Measurements from ENCODE around the gene ATP8A2.
"Not testable (repeated sequence)": the region's sequence is repeated elsewhere in the genome, so short reads cannot be mapped to it uniquely, and the experiment has no call there.

ATP8A2 gene

GRCh38 chr13:25570185-25570584 lies 198.4 kb downstream of the ATP8A2 start:
- DNase-seq: no peak

- DNase-seq: no peak
Observed at GRCh38 chr13:25571237-25571636, 199.5 kb downstream of the ATP8A2 start.

DNA sequence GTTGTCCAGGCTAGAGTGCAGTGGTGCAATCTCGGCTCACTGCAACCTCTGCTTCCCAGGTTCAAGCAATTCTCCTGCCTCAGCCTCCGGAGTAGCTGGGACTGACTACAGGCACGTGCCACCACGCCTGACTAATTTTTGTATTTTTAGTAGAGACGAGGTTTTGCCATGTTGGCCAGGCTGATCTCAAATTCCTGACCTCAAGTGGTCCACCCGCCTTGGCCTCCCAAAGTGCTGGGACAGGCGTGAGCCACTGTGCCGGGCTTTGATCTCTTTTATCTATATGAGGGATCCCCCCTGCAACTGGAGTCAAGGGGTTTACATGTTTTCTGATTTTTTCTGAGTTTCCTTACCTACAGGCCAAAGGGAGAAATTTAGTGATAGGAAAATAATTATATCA lies 200.4 kb downstream of the ATP8A2 start:
- DNase-seq: not testable (repeated sequence)

- peak; percentile 59 for DNase-seq
Observed at GRCh38 chr13:25574437-25575411, 202.9 kb downstream of the ATP8A2 start.

- no peak for DNase-seq
Observed at GRCh38 chr13:25575562-25575961, 203.8 kb downstream of the ATP8A2 start.

DNA sequence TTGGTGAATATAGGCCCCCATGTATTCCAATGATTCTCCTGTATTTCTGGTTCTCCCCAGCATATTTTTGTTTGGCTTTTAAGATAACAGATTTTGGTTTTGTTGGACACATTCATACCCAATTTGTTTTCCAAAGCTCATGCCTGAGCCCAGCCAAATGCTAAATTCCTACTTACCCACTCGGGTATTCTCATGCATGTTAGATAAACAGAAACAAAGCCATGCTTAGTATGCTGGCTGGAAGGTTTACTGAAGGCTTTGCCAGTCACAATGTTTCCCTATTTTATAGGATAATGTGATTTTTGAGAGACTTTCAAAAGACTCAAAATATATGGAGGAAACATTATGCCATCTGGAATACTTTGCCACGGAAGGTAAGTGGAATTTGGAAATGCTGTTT lies 206.8 kb downstream of the ATP8A2 start:
- no peak for DNase-seq

DNA sequence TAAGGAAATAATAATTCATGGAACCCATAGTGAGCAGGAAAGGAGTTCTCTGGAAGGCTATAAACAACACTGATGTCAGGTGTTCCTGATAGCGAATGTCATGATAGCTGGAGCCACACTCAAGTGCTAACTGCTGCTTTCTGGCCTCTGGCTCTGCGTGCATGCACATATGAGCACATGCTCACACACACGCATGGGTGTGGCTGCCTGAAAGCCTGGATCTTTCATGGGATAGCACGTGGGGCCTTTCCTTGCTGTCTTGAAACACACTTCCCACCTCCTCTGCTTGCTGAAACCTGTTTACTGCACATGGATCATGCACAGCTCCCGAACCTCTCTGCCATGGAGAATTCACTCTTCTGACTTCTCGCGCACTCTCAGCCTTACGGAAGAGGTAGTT lies 207.4 kb downstream of the ATP8A2 start:
- no peak for DNase-seq

- no peak for DNase-seq
Observed at GRCh38 chr13:25581351-25581750, 209.6 kb downstream of the ATP8A2 start.

DNA sequence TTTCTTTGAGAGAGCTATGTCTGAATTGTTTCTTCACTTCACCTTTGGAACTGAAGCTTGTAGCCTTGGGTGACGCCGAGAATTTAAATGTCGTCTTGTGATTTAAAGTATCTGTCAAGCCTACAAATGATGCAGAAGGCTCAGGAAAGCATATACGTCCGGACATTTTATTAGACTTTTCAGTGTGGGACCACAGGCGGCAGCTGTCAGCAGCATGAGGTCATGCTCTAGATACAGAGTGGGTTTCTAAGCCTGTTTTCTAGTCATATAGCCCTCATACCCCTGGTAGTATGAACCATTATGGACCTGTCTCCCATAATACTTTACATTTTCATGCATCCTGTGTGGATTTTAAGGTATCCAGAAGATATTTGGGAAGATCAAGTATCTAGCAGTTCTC lies 212.3 kb downstream of the ATP8A2 start:
- no peak for DNase-seq

DNA sequence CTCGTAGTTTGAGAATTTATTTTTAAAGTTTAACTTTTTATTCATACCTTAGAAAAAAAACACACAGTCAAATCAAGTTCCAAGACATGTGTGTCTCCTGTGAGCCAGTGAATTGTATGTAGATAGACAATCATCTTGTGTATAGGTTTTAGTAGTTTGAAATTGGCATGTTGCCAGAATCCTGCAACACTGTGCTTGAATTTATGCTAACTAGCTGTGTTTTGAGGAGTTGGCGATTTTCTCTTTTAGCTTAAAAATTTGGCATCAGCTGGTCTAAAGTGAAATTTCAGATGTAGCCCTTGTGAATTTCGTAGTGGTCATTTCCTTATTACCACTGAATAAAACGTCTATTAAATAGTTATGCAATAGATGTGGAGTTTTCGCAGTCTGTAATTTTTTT lies 213.2 kb downstream of the ATP8A2 start:
- no peak for DNase-seq

GRCh38 chr13:25587326-25587980 lies 215.7 kb downstream of the ATP8A2 start:
- DNase-seq: no peak

- no peak for DNase-seq
Observed at GRCh38 chr13:25588336-25589060, 216.7 kb downstream of the ATP8A2 start.

GRCh38 chr13:25598421-25598820 lies 226.6 kb downstream of the ATP8A2 start:
- no peak for DNase-seq

DNA sequence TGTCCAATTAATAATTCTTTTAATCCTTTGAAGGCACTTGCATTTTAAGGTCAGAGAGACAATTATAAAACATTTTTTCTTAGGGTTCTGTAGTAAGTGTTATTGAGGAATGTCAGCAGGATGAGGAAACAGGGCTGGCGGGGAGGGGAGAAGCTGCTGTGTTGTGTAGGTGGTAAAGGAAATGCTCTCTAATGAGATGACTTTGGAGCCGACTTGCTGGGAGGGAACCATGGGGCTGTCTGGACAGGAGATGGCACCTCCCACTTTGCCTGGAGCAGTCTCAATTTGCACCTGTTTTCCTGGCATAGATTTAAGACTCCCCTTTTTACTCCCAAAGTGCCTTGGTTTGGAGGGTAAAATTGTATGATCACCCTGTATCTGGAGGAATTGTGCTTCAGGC lies 230.4 kb downstream of the ATP8A2 start:
- DNase-seq: no peak

- no peak for DNase-seq
Observed at GRCh38 chr13:25604106-25604505, 232.3 kb downstream of the ATP8A2 start.

DNA sequence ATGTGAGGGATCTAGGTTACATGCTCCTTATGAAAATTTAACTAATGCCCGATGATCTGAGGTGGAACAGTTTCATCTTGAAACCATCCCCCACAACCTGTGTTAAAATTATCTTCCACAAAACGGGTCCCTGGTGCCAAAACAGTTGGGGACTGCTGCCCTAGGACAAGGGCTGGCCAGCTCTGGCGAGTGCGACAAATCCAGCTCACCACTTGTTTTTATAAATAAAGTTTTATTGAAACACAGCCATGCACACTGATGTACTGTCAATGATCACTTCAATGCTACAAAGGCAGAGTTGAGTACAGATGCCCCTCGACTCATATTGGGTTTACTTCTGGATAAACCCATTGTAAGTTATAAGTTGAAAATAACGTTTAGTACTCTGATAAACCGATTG lies 235.3 kb downstream of the ATP8A2 start:
- no peak for DNase-seq

GRCh38 chr13:25608181-25608580 lies 236.4 kb downstream of the ATP8A2 start:
- no peak for DNase-seq

DNA sequence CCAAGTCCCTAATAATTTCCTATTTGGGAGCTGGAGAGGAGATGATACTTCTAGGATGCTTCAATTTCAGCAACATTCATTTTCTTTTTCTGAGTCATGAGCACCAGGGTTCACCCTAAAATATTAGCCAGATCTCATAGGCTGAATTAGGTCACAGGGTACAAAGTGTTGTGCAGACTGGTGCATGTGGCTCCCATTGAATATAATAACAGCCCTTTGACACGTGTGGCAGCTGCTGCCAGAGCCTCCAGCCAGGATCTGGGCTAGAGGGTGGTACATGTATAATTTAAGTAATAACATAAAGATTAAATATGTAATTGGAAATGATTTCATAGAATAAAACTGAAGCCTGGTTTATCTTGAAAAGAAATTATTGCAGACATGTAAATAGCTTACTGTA lies 244.9 kb downstream of the ATP8A2 start:
- no peak for DNase-seq

GRCh38 chr13:25619897-25620296 lies 248.1 kb downstream of the ATP8A2 start:
- DNase-seq: no peak

- DNase-seq: no peak
Observed at GRCh38 chr13:25625414-25625813, 253.6 kb downstream of the ATP8A2 start.

- no peak for DNase-seq
Observed at GRCh38 chr13:25630329-25630900, 258.6 kb downstream of the ATP8A2 start.

GRCh38 chr13:25632166-25632888 lies 260.6 kb downstream of the ATP8A2 start:
- no peak for DNase-seq

All from activated T-cell treated with anti-CD3 and anti-CD28 coated beads for 4 hours (primary cell).